Subcutaneous adipose tissue (tissue), 4 donors: Measurements from ENCODE around the gene SCN4B. TPM values are rescaled to one million over a fixed set of nuclear protein-coding genes. Genes with fewer than 3 reads are reported as not detected.

Experiments
- total RNA-seq, 4 donors: library from RNA; depleted of rRNA; stranded (reverse); fragments of >200 nt; gene quantifications; one replicate each; pipeline ENCODE4 v1.1.0, GENCODE V29; 2016
- TF ChIP-seq, protein P1 (sequence below): fragments of 450-650 bp; IDR thresholded peaks from one replicate; pipeline ENCODE4 v1.5.1; 2016; ENCODE audit warnings: low read depth, mild to moderate bottlenecking, control low read depth, antibody characterized with exemption, moderate library complexity

SCN4B gene
- total RNA-seq, 4 donors from 2014 or later: 1.0 to 5.7 (median 3.2) TPM

DNA sequence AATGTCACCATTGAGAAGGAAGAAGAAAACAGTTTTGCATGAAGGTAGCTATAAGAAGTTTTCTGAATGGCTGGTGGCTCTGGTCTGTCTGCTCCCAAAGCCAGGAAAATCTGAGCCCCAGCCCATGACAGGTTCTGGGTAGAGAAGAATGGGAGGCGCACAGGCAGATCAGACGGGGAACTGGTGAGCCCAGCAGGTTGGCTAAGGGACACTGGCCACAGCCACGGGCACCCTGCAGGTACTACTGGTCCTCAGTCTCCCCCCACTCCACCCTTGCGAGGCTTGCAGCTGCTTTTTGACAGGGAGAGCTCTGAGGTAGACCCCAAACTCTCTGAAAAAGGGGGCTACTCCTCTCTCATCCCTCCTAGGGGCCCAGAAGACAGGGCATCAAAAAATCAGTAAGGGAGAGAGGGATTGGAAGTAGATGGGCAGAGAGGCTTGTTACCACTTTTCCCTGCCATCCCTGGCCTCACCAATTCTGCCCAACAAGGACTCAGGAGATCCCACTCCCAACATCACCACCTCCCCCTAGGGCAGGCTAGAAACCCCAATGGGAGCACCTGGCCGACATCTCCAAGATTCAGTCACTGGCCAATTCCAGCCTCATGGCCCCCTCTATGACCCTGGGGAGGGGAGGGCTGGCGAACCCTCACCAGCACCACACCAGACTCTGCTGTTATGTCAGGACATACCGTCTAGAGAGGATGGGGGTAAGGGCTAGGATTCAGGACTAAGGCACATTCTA, 17.4 kb downstream of the SCN4B start:
- TF ChIP-seq, protein P1, sequence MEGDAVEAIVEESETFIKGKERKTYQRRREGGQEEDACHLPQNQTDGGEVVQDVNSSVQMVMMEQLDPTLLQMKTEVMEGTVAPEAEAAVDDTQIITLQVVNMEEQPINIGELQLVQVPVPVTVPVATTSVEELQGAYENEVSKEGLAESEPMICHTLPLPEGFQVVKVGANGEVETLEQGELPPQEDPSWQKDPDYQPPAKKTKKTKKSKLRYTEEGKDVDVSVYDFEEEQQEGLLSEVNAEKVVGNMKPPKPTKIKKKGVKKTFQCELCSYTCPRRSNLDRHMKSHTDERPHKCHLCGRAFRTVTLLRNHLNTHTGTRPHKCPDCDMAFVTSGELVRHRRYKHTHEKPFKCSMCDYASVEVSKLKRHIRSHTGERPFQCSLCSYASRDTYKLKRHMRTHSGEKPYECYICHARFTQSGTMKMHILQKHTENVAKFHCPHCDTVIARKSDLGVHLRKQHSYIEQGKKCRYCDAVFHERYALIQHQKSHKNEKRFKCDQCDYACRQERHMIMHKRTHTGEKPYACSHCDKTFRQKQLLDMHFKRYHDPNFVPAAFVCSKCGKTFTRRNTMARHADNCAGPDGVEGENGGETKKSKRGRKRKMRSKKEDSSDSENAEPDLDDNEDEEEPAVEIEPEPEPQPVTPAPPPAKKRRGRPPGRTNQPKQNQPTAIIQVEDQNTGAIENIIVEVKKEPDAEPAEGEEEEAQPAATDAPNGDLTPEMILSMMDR: no peak

DNA sequence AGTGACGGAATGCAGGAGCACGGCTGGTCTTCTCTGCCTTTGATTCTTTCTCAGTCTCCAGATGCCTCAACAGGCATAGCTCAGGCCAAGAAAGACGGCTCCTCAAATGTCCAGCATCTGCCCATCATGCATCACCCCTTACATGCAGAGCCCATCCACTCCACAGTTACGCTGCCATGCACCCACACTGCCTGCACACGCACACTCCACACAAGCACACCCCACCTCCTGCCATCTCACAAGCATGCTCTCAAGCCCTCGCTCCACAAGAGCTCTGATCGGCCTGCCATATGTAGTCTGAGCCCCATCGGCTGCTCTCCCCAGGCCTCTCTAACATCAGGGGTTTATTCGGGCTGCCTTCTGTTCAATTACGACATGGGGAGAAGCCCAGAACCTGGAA, 18.8 kb downstream of the SCN4B start:
- TF ChIP-seq, protein P1: no peak

DNA sequence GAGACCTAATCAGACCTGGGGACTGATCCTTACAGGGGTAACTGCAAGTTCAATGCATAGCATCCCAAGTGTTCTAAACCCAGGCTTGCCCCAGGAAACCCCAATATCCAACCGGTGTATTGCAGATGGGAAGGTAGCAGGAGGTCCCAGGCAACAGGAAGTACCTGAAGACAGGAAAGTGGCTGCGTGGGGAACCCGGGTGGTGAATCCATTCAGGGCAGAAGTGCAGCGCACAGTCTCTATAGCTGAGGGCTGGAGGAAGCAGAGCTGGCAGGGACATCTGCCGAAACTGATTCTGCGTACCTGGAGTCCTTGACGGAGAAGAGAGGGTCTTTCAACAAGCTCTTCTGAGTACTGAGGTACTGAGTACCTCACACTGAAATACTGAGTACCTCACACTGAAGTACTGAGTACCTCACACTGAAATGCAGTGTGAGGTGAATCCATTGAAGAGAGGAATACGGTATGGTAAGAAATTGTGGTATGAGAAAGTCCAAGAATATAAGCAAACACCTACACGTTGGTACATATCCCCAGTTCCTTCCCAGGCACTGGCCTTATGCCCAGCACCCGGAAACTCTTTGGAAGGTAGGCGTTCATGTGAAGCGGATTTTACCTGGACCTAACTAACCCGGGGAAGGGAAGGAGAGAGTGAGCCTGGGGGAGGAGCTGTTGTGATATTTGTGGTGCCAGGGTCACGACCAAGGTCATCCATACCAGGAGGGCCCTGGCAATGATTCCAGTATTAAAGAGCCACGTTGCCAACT, 20.1 kb downstream of the SCN4B start:
- TF ChIP-seq, protein P1: no peak

DNA sequence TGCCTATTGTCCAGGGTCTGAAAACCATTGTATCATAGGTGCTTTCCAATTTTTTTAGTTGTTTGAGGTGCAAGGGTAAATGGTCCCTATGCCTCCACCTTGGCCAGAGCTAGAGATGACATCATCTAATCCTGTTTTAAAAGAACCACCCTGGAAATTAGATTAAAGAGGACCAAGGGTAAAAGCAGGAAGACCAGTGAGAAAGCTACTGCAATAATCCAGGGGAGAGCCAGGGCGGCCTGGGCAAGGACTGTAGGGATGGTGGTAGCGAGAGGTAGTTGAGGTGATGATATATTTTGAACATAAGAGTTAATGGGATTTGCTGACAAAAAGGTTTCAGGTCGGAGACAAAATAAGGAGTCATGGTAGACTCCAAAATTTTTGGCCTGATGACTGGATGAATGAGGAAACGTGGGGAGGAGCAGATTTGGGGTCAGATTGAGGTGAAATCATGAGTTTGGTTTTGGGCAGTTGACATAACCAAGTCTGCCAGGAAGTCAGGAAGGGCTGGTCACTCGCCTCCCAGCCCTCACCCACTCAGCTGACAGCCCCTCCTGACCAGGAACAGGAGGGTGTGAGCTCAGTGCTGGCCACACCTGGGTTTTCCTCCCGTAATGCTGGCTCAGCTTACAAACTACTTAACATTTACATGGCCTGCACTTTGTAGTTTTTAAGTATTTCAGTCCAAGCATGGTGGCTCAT, 23.0 kb downstream of the SCN4B start:
- TF ChIP-seq, protein P1: no peak

DNA sequence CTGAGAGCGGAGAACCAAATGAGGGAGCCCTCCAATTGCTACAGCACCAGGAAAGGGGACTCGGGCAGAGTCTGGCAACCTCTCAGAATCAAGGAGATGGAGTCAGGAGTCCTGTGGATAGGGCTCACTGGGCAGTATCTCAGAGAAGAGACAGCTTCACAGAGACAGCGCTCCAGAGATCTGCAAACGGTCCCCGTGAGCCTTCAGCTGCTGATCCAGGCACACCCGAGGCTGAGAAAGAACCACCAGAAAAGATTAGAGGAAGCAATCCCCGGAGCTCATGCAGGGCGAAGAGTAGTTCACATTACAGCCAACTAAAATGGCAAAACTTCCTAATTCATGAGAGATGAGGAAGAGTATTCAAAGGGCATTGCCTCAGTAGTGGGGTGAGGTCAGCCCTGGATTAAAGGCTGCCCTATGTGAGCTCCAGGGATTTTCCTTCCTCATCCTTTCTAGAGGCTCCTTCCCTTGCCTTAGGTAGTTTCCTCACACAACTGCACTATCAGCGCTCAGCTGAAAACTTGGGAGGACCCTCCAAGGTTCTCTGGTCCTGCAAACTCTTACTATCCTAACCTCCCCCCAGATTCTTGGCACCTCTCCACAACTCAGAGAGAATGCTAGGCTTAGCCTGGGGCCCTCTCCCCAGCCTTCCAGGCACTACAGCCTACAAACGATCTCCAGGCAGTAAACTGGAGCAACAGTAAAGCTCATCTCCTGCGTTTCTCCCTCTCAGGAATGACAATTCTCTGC, 23.7 kb downstream of the SCN4B start:
- TF ChIP-seq, protein P1: no peak

DNA sequence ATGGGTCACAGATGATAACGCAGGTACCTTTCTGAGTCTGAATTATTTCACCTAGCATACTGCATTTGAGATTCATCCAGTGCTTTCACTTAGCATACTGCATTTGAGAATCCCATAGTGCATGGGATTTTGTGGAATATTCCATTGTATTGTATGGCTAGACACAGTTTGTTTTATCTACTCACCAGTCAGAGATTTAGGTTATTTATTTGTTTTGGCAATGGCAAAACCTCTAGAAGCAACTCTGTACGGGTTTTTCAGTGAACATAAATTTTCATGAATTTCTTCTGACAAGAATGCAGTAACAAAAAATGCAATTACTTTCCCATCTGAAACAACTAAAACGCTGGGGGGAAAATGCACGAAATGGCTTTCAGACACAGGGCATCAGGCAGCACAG, 24.3 kb downstream of the SCN4B start:
- TF ChIP-seq, protein P1: no peak
